ENCODE measurements around the gene ZNF391.
"Not testable (repeated sequence)": the region's sequence is repeated elsewhere in the genome, so short reads cannot be mapped to it uniquely, and the experiment has no call there.

The ZNF391 gene

DNA sequence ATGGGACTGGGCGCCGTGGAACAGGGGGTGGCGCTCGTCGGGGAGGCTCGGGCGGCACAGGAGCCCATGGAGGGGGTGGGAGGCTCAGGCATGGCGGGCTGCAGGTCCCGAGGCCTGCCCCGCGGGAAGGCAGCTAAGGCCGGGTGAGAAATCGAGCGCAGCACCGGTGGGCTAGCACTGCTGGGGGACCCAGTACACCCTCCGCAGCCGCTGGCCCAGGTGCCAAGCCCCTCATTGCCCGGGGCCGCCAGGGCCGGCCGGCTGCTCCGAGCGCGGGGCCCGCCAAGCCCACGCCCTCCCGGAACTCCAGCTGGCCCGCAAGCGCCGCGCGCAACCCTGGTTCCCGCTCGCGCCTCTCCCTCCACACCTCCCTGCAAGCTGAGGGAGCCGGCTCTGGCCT is 36.3 kb downstream of the ZNF391 start:
- DNase-seq, result not testable (repeated sequence)

DNA sequence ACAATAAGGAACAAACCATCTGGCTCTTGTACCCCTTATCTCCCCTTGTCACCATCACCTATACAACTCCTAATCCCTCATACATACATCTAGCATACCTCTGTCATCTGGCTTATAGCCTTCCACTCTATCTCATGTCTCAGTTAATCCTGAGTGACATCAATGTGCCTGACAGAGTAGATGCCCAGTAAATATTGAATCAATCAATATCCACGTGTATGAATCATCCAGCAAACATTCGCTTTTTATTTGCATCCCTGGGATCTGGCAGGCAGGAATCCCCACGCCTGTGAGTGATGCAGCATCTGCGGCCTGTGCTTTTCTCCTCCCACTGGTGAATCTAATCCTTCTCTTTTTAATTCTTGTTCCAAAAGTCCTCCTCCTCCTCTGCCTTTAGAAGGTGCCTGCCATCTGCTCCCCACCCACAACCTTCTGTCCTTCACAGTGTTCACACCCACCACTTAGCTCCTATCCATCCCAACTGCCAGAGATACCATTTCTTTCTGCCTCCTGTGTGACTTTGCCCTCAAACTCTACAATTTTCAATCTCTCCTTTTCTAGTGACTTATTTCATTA is 37.6 kb downstream of the ZNF391 start:
- no peak for DNase-seq

DNA sequence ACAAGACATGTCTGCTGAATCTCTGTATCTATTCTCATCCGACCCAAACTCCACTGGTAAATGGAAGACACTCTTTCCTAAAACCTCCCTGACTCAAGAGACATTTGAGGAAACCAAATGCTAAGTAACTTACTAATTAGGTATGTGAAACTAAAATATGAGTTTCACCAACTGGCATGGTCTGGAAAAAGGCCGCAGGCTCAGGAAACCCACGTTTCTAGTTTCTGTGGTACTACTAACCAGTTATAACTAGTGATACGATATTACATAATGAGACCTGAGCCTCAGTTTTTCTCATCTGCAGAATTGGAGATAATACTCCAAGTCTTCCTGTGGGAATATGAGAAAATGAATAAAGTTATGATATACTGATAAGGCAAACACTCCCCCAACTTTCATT is 39.9 kb downstream of the ZNF391 start:
- DNase-seq, result no peak

DNA sequence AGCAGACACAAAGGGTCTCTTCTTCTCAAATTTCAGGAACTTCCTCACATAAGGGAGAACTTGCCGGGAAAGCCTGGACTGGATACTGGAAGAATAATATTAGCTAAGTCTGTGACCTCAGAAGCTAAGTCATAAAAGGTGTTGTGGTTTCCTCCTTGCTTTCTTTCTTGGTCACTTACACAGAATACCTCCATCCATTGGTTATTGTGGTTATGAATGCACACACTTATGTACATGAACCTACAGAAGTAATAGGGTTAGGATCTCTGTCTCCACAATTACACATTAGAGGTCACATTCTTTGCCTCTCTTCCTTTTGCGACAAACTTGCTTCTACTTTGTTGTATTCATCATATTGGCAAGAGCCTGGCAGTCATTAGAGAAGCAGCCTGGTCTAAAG is 40.4 kb downstream of the ZNF391 start:
- no peak for DNase-seq

DNA sequence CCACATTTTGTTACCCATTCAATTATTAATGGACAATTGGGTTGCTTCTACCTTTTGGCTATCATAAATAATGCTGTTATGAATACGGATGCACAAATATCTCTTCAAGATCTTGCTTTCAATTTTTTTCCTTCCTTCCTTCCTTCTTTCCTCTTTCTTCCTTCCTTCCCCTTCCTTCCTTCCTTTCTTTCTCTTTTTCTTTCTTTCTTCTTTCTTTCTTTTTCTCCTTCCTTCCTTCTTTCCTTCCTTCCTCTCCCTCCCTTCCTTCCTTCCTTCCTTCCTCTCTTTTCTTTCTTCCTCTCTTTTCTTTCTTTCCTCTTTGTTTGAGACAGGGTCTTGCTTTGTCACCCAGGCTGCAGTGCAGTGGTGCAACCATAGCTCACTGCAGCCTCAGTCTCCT is 45.2 kb downstream of the ZNF391 start:
- no peak for DNase-seq

DNA sequence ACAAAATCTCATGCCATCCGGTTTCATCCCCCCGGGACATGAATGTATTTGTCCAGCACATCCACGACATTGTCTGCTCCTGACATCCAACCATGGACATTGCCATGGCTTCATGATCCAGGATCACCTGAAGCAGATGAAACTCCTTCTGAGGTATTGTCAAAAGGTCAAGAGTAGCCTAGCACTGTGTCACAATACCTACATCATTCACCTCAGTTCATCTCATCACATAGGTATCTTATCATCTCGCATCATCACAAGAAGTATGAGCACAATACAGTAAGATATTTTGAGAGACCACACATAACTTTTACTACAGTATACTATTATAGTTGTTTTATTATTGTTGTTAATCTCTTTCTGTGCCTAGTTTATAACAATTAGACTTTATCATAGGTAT is 50.8 kb downstream of the ZNF391 start:
- no peak for DNase-seq

DNA sequence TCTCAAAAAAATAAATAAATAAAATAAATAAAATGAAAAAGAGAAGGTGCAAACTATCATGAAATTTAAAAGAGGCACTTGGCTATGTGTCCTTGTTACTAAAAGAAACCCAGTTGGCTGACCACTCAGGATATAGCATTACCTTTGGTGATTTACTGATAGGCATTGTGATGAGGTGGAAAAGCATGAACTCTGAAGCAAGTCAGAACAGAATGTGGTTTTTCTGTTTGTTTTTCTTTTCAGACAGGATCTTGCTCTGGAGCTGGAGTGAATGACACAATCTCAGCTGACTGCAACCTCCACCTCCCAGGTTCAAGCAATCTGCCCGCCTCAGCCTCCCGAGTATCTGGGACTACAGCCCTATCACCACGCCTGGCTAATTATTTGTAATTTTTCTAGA is 52.4 kb downstream of the ZNF391 start:
- no peak for DNase-seq

DNA sequence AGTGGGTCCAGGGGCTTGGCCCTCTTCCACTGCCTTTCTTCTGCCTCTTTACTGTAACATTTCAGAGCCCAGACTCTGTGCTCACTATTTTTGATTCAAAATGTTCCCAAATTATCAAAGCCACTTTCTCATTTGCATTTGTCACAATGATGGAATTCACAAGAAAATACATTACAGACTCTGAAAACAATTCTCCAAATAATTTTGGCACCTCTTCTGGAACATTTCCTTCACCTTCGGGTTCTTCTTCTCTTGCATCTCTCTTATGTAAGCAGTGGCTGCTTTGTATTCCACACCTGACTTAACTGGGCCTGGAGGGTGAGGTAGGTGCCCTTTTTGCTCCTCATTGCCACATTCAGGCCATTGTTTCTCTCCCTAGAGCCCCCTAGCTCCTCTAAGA is 54.4 kb downstream of the ZNF391 start:
- no peak for DNase-seq

DNA sequence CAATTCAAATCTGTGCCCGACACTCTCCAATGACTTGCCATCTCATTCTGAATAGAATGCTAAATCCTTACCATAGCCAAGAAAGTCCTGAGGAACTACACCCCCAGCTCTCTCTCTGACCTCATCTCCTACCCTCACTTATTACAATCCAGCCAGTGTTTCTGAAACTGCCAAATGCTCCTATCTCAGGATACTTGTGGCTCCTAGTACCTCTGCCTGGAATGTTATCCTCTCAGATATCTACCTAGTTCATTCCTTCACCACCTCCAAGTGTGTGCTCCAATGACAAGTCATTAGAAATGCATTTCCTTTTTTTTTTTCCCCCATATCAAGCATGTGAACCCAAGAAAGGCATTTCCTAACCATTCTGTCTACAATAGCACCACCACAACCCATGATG is 59.9 kb downstream of the ZNF391 start:
- DNase-seq, result no peak

DNA sequence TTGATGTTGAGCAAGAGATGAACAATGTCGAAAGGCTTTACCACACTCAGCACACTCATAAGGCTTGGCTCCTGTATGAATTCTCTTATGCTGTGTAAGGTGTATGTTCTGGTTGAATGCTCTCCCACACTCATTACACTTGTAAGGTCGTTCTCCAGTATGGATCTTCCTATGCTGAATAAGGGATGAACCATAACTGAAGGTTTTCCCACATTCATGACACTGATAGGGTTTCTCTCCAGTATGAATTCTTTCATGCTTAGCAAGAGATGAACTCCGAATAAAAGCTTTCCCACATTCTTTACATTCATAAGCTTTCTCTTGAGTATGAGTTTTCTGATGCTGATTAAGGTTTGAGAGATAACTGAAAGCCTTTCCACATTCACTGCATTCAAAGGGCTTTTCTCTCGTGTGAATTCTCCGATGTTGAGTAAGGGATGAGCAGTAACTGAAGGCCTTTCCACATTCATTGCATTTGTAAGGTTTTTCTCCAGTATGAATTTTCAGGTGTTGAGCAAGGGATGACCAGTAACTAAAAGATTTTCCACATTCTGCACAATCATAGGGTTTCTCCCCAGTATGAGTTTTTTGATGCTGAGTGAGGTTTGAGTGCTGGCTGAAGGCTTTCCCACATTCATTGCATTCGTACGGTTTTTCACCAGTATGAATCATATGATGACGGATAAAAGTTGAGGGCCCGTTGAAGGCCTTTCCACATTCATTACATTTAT is 63.3 kb downstream of the ZNF391 start:
- no peak for DNase-seq

DNA sequence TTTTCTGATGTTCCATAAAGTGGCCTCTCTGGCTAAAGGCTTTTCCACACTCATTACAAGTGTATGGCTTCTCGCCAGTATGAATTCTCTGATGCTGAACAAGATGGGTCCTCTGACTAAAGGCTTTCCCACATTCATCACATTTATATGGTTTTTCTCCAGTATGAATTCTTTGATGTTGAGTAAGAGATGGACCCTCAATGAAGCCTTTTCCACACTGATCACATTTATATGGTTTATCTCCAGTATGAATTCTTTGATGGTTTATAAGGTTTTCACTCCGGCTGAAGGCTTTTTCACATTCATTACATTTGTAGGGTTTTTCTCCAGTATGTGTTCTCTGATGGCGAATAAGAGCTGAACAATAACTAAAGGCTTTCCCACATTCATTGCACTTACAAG is 63.9 kb downstream of the ZNF391 start:
- DNase-seq, result no peak

Data from NCI-H146 (cell line).